Loucy (cell line): ENCODE data around the gene SRRM4.

Source experiments
- H2AFZ ChIP-seq: fragments of 200-600 bp; sonication (generic); 2 replicates; pipeline ENCODE4 v1.6.0; 2016; ENCODE audit warnings: antibody characterized with exemption, mild to moderate bottlenecking, low read length, moderate library complexity
- H3F3A ChIP-seq: fragments of 200-600 bp; 2 replicates; pipeline ENCODE4 v1.6.0; 2016; ENCODE audit warnings: antibody characterized with exemption, low read depth, mild to moderate bottlenecking
- H3K27me3 ChIP-seq: fragments of 200-600 bp; sonication (generic); 2 replicates; pipeline ENCODE4 v1.6.1; 2014; ENCODE audit warnings: low read length, mild to moderate bottlenecking; ENCODE audit not compliant: insufficient read depth, poor library complexity, severe bottlenecking
- H3K36me3 ChIP-seq: fragments of 200-600 bp; sonication (generic); 2 replicates; pipeline ENCODE4 v1.6.1; 2016; ENCODE audit warnings: low read length; ENCODE audit not compliant: insufficient read depth
- H3K4me1 ChIP-seq: fragments of 200-600 bp; sonication (generic); 2 replicates; pipeline ENCODE4 v1.5.1; 2014; ENCODE audit warnings: low read length, mild to moderate bottlenecking; ENCODE audit not compliant: insufficient read depth, poor library complexity, severe bottlenecking
- H3K4me2 ChIP-seq: fragments of 200-600 bp; sonication (generic); 2 replicates; pipeline ENCODE4 v1.6.0; 2014; ENCODE audit warnings: antibody characterized with exemption, low read length, low read depth, mild to moderate bottlenecking; ENCODE audit not compliant: poor library complexity, severe bottlenecking
- H3K4me3 ChIP-seq: fragments of 200-600 bp; sonication (generic); 2 replicates; pipeline ENCODE4 v1.5.1; 2014; ENCODE audit warnings: low read length, mild to moderate bottlenecking, mixed read lengths; ENCODE audit not compliant: poor library complexity, severe bottlenecking
- H3K79me2 ChIP-seq: fragments of 200-600 bp; sonication (generic); 2 replicates; pipeline ENCODE4 v1.6.1; 2014; ENCODE audit warnings: low read length; ENCODE audit not compliant: insufficient read depth
- H3K9ac ChIP-seq: fragments of 200-600 bp; sonication (generic); 2 replicates; pipeline ENCODE4 v1.6.0; 2014; ENCODE audit warnings: mild to moderate bottlenecking, low read depth, low read length, moderate library complexity; ENCODE audit not compliant: poor library complexity, severe bottlenecking
- H3K9me2 ChIP-seq: fragments of 200-600 bp; sonication (generic); replicated peaks from 2 replicates; pipeline ENCODE4 v1.6.1; 2016; ENCODE audit warnings: low read depth, low read length, mixed read lengths
- H3K9me3 ChIP-seq: fragments of 200-600 bp; sonication (generic); 2 replicates; pipeline ENCODE4 v1.6.1; 2014; ENCODE audit warnings: mild to moderate bottlenecking, antibody characterized with exemption, low read length, low read depth; ENCODE audit not compliant: insufficient read depth
- H4K20me1 ChIP-seq: fragments of 200-600 bp; sonication (generic); 2 replicates; pipeline ENCODE4 v1.6.0; 2014; ENCODE audit warnings: antibody characterized with exemption, low read length, mild to moderate bottlenecking; ENCODE audit not compliant: insufficient read depth, poor library complexity, severe bottlenecking
- EZH2phosphoT487 ChIP-seq: fragments of 200-600 bp; IDR thresholded peaks from 2 replicates; pipeline ENCODE4 v1.6.1; 2018; ENCODE audit warnings: antibody characterized with exemption, mild to moderate bottlenecking, moderate library complexity, borderline replicate concordance
- TF ChIP-seq, protein P1 (sequence below): fragments of 200-600 bp; sonication (generic); conservative IDR thresholded peaks from 2 replicates; pipeline ENCODE4 v1.5.1; 2014; ENCODE audit warnings: mild to moderate bottlenecking, antibody characterized with exemption, low read length

SRRM4 gene

DNA sequence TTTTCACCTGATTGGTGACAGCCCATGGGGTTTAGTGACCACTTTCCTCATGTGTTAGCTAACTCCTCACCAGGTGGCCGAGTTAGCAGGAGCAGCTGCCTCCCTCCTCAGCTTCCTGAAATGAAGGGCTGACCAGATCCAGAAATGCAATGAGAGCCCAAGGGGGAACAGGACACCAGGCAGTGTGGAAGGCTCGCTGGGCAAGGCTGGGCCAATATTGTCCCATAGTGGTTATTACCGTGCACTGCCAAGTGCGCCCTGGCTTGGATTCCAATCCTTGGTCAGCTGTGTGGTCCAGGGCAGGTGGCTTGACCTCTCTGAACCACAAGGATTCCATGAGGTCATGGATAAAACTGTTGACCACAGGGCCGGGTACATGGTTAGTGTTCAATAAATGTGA lies 193.7 kb downstream of the SRRM4 start:
- Histone ChIP-seq H3K36me3 (no peaks in the 10 kb centered on the region), H3K4me2 (no peak overlapping the region), H3K27me3 (no peaks in the 10 kb centered on the region), H3K4me3 (no peak overlapping the region), H3K9me2 (no peaks in the 10 kb centered on the region), H2AFZ (no peak overlapping the region), H3F3A (no peaks in the 10 kb centered on the region), H4K20me1 (no peaks in the 10 kb centered on the region), H3K79me2 (no peaks in the 10 kb centered on the region), H3K9ac (no peak overlapping the region), H3K9me3 (no peaks in the 10 kb centered on the region), H3K4me1 (no peaks in the 10 kb centered on the region)
- TF ChIP-seq, protein P1, sequence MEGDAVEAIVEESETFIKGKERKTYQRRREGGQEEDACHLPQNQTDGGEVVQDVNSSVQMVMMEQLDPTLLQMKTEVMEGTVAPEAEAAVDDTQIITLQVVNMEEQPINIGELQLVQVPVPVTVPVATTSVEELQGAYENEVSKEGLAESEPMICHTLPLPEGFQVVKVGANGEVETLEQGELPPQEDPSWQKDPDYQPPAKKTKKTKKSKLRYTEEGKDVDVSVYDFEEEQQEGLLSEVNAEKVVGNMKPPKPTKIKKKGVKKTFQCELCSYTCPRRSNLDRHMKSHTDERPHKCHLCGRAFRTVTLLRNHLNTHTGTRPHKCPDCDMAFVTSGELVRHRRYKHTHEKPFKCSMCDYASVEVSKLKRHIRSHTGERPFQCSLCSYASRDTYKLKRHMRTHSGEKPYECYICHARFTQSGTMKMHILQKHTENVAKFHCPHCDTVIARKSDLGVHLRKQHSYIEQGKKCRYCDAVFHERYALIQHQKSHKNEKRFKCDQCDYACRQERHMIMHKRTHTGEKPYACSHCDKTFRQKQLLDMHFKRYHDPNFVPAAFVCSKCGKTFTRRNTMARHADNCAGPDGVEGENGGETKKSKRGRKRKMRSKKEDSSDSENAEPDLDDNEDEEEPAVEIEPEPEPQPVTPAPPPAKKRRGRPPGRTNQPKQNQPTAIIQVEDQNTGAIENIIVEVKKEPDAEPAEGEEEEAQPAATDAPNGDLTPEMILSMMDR = no peak
- no peak for TF ChIP-seq EZH2phosphoT487

DNA sequence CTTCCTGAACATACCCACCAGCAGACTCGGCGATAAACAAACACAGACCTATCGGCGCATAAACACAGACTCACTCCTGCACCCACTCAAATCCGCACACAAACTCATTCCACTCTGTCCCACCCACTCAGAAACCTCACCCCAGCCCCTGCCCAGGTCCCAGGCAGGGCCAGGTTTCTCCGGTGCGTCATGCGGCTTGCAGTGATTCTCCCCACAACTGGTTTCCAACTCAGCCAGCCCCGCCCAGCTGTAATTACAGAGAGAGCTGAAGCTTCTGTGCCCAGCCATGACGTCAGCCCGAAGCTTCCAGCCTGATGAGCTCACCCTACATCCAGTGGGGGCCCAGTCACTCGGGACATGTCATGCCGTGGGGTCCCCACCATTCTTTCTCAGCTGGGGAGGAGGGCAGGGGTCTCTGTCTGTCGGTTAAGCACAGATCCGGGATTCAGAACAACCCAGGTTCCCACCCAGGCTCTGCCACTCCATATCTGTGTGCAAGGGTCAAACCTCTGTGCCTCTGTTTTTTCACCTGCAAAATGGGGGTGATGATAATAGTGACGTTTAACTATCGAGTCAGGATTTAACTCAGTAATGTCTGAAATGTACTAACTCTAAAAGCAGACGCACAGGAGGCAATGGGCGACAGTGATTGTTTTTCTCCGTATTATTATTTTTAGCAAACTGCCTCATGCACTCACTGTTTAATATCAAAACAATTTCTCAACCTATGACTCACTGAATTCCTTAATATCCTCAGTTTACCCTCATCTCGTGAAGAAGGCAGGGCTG lies 195.1 kb downstream of the SRRM4 start:
- no peaks in the 10 kb centered on the region for H3K27me3 ChIP-seq
- H3K79me2 ChIP-seq = no peaks in the 10 kb centered on the region
- H3K9ac ChIP-seq = no peak overlapping the region
- H3K9me2 ChIP-seq = no peaks in the 10 kb centered on the region
- H2AFZ ChIP-seq = no peak overlapping the region
- TF ChIP-seq EZH2phosphoT487 = no peak
- TF ChIP-seq, protein P1 = no peak
- no peaks in the 10 kb centered on the region for H3K36me3 ChIP-seq
- no peaks in the 10 kb centered on the region for H4K20me1 ChIP-seq
- no peak overlapping the region for H3K4me2 ChIP-seq
- H3K4me1 ChIP-seq = no peaks in the 10 kb centered on the region
- H3F3A ChIP-seq = no peaks in the 10 kb centered on the region
- no peak overlapping the region for H3K4me3 ChIP-seq
- H3K9me3 ChIP-seq = no peaks in the 10 kb centered on the region

DNA sequence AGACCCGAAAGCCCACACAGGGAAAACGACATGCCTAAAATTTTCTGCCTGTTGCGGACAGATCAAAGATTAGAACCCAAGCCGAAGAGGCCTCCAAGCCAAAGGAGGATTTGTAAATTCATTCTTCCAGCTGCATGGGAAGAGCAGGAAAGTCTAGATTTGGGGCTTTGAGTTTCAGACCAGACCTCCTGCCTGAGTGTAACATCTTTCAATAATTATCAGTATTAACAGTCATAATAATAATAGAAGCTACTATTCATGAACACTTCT lies 195.7 kb downstream of the SRRM4 start:
- Histone ChIP-seq H3K4me1 (no peaks in the 10 kb centered on the region), H3K4me2 (no peak overlapping the region), H3K4me3 (no peak overlapping the region), H3K9ac (no peak overlapping the region), H3K36me3 (no peaks in the 10 kb centered on the region), H3K9me2 (no peaks in the 10 kb centered on the region), H3K9me3 (no peaks in the 10 kb centered on the region), H3K27me3 (no peaks in the 10 kb centered on the region), H3K79me2 (no peaks in the 10 kb centered on the region), H2AFZ (no peak overlapping the region), H4K20me1 (no peaks in the 10 kb centered on the region), H3F3A (no peaks in the 10 kb centered on the region)
- no peak for TF ChIP-seq EZH2phosphoT487
- TF ChIP-seq, protein P1 = no peak
